ENCODE measurements around the gene CCR3. TPM values are rescaled to one million over a fixed set of nuclear protein-coding genes. Genes with fewer than 3 reads are reported as not detected.

The CCR3 gene
- polyA plus RNA-seq, 1 donor, result 0.15 TPM

GRCh38 chr3:46272028-46272451 is 29.8 kb downstream of the CCR3 start:
- DNase-seq (ENCODE audit: low read depth), result no peak

GRCh38 chr3:46276497-46277099 is 34.3 kb downstream of the CCR3 start:
- no peak for DNase-seq (ENCODE audit: low read depth)

- DNase-seq (ENCODE audit: low read depth), result no peak
Observed at GRCh38 chr3:46277476-46277875, 35.2 kb downstream of the CCR3 start.

- DNase-seq (ENCODE audit: low read depth), result no peak
Observed at GRCh38 chr3:46278816-46279672, 36.8 kb downstream of the CCR3 start.

GRCh38 chr3:46280105-46280797 is 38.0 kb downstream of the CCR3 start:
- no peak for DNase-seq (ENCODE audit: low read depth)

- no peak for DNase-seq (ENCODE audit: low read depth)
Observed at GRCh38 chr3:46281551-46281950, 39.3 kb downstream of the CCR3 start.

GRCh38 chr3:46282041-46282440 is 39.8 kb downstream of the CCR3 start:
- no peak for DNase-seq (ENCODE audit: low read depth)

GRCh38 chr3:46282696-46283095 is 40.4 kb downstream of the CCR3 start:
- no peak for DNase-seq (ENCODE audit: low read depth)

GRCh38 chr3:46283881-46284450 is 41.7 kb downstream of the CCR3 start:
- DNase-seq (ENCODE audit: low read depth), result no peak

- DNase-seq (ENCODE audit: low read depth), result no peak
Observed at GRCh38 chr3:46284981-46285683, 42.9 kb downstream of the CCR3 start.

- DNase-seq (ENCODE audit: low read depth), result no peak
Observed at GRCh38 chr3:46285931-46286619, 43.8 kb downstream of the CCR3 start.

GRCh38 chr3:46286947-46287565 is 44.8 kb downstream of the CCR3 start:
- DNase-seq (ENCODE audit: low read depth), result no peak

GRCh38 chr3:46289551-46289950 is 47.3 kb downstream of the CCR3 start:
- no peak for DNase-seq (ENCODE audit: low read depth)

GRCh38 chr3:46289966-46290365 is 47.7 kb downstream of the CCR3 start:
- no peak for DNase-seq (ENCODE audit: low read depth)

- no peak for DNase-seq (ENCODE audit: low read depth)
Observed at GRCh38 chr3:46291046-46291445, 48.8 kb downstream of the CCR3 start.

GRCh38 chr3:46293035-46293724 is 50.9 kb downstream of the CCR3 start:
- DNase-seq (ENCODE audit: low read depth), result no peak

GRCh38 chr3:46293991-46294833 is 52.0 kb downstream of the CCR3 start:
- no peak for DNase-seq (ENCODE audit: low read depth)

- no peak for DNase-seq (ENCODE audit: low read depth)
Observed at GRCh38 chr3:46296826-46297225, 54.6 kb downstream of the CCR3 start.
